ENCODE data around the gene SLITRK6. TPM values are rescaled to one million over a fixed set of nuclear protein-coding genes. Genes with fewer than 3 reads are reported as not detected.
A peak's percentile ranks its signal among the peaks of the same experiment; 100 is the strongest.

Gene SLITRK6
- total and polyA plus RNA-seq, 2 of the 8 experiments (the other 6 are each of a cell fraction or from before 2014, with no cell fraction given) = 0.11 to 0.17 TPM

- Histone ChIP-seq H3K79me2 (ENCODE audit: control insufficient read depth in 1 of 2, insufficient read depth in 2 of 2, low read length in 2 of 2) (no peaks in the 10 kb centered on the region), H3K4me2 (ENCODE audit: insufficient read depth in 1 of 2, low read depth in 2 of 2, low read length in 2 of 2) (no peak overlapping the region), H3K4ac (replicated peaks; ENCODE audit: insufficient read length, low read depth, low read length) (no peak overlapping the region), H3K79me1 (ENCODE audit: low read depth, low read length) (no peaks in the 10 kb centered on the region), H3K27me3 (replicated peaks in 1 of 4; ENCODE audit: control insufficient read depth in 3 of 4, extremely low read depth in 1 of 4, insufficient read depth in 3 of 4, low read length in 3 of 4) (no peaks in the 10 kb centered on the region), H3K4me3 (ENCODE audit: extremely low read depth in 1 of 4, insufficient read depth in 2 of 4, low read depth in 3 of 4, low read length in 4 of 4) (no peak overlapping the region), H2BK15ac (ENCODE audit: low read length) (no peak overlapping the region), H3K56ac (replicated peaks; ENCODE audit: insufficient read length, low read depth, low read length) (no peak overlapping the region), H3K9ac (replicated peaks in 1 of 4; ENCODE audit: extremely low read depth in 1 of 4, low read depth in 3 of 4, low read length in 3 of 4) (no peak overlapping the region), H2BK5ac (ENCODE audit: low read depth, low read length) (no peak overlapping the region), H2AK5ac (ENCODE audit: low read depth, low read length) (no peak overlapping the region), H3K14ac (ENCODE audit: insufficient read length) (no peak overlapping the region), H3K18ac (ENCODE audit: extremely low read depth, low read length) (no peak overlapping the region), H4K5ac (ENCODE audit: insufficient read length, low read depth, low read length) (no peak overlapping the region), H3K4me1 (replicated peaks in 1 of 4; ENCODE audit: control insufficient read depth in 3 of 4, insufficient read depth in 4 of 4, low read length in 3 of 4) (no peaks in the 10 kb centered on the region), H2BK120ac (replicated peaks; ENCODE audit: low read depth, low read length) (no peak overlapping the region), H3K36me3 (ENCODE audit: control insufficient read depth in 2 of 4, insufficient read depth in 4 of 4, low read length in 3 of 4) (no peaks in the 10 kb centered on the region), H3K9me3 (ENCODE audit: insufficient read depth in 2 of 2, low read depth in 1 of 2, low read length in 1 of 2) (no peaks in the 10 kb centered on the region), H2BK20ac (ENCODE audit: low read length) (no peak overlapping the region), H3K23me2 (ENCODE audit: low read depth, low read length) (no peaks in the 10 kb centered on the region), H4K91ac (replicated peaks; ENCODE audit: insufficient read length, low read length) (no peak overlapping the region), H4K8ac (ENCODE audit: extremely low read depth, insufficient read depth, low read length) (no peak overlapping the region), H2BK12ac (ENCODE audit: low read depth, low read length) (no peak overlapping the region), H2AFZ (ENCODE audit: low read length) (peak overlapping the region; percentile 6; the same call in 1 of the 2 replicates), H3K23ac (ENCODE audit: insufficient read length) (no peak overlapping the region), H4K20me1 (replicated peaks in 1 of 2; ENCODE audit: control insufficient read depth in 1 of 2, insufficient read depth in 2 of 2, low read length in 2 of 2) (no peaks in the 10 kb centered on the region), H3K27ac (ENCODE audit: low read depth, low read length) (no peak overlapping the region)
- ChIA-PET CTCF (ENCODE audit: partially characterized antibody) (no interaction called here), POLR2A (ENCODE audit: partially characterized antibody) (no interaction called here)
- DNase-seq (ENCODE audit: low read depth in 1 of 2, low spot score in 2 of 2) (no peak), FAIRE-seq (no peak)
- TF ChIP-seq USF2 (IDR thresholded peaks at IDR 0.05; ENCODE audit: low read length) = no peak
- TF ChIP-seq, protein P1, sequence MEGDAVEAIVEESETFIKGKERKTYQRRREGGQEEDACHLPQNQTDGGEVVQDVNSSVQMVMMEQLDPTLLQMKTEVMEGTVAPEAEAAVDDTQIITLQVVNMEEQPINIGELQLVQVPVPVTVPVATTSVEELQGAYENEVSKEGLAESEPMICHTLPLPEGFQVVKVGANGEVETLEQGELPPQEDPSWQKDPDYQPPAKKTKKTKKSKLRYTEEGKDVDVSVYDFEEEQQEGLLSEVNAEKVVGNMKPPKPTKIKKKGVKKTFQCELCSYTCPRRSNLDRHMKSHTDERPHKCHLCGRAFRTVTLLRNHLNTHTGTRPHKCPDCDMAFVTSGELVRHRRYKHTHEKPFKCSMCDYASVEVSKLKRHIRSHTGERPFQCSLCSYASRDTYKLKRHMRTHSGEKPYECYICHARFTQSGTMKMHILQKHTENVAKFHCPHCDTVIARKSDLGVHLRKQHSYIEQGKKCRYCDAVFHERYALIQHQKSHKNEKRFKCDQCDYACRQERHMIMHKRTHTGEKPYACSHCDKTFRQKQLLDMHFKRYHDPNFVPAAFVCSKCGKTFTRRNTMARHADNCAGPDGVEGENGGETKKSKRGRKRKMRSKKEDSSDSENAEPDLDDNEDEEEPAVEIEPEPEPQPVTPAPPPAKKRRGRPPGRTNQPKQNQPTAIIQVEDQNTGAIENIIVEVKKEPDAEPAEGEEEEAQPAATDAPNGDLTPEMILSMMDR (IDR thresholded peaks at IDR 0.05; ENCODE audit: control extremely low read depth in 1 of 3, insufficient read depth in 1 of 3, low read depth in 1 of 3, low read length in 3 of 3) = no peak
- no peak for TF ChIP-seq RBBP5 (IDR thresholded peaks at IDR 0.05; ENCODE audit: borderline replicate concordance, low read depth, low read length)
- no peak for TF ChIP-seq RXRA (IDR thresholded peaks at IDR 0.05; ENCODE audit: insufficient read depth, low read depth, low read length)
- TF ChIP-seq CEBPB (IDR thresholded peaks at IDR 0.05; ENCODE audit: low read depth, low read length) = no peak
- no peak for TF ChIP-seq RFX5 (IDR thresholded peaks at IDR 0.05; ENCODE audit: borderline replicate concordance, low read depth, low read length)
- TF ChIP-seq PHF8 (conservative IDR thresholded peaks at IDR 0.05; ENCODE audit: low read depth, low read length) = no peak
- TF ChIP-seq MAFK (IDR thresholded peaks at IDR 0.05; ENCODE audit: low read depth, low read length) = no peak
- TF ChIP-seq TEAD4 (IDR thresholded peaks at IDR 0.05; ENCODE audit: low read depth, low read length) = no peak
- TF ChIP-seq CTBP2 (IDR thresholded peaks at IDR 0.05; ENCODE audit: borderline replicate concordance, insufficient read depth, insufficient read length, low read length) = no peak
- no peak for TF ChIP-seq CHD1 (IDR thresholded peaks at IDR 0.05; ENCODE audit: low read depth, low read length)
- no peak for TF ChIP-seq POU5F1 (IDR thresholded peaks at IDR 0.05; ENCODE audit: low read depth, low read length)
These were observed 30.3 kb downstream of the SLITRK6 start for GRCh38 chr13:85768946-85769345.

All from H1 (cell line).